HCT116 (cell line): ENCODE data around the gene CDK5R1. TPM values are rescaled to one million over a fixed set of nuclear protein-coding genes. Genes with fewer than 3 reads are reported as not detected.

ENCODE experiments used
- ATAC-seq: fragments of 200-7000 bp; cut with Tn5 transposase; 2 replicates; pipeline ENCODE4 v1.9.1; 2020; ENCODE audit warnings: mild to moderate bottlenecking, moderate library complexity
- BruUV-seq: library from RNA; stranded (reverse); fragments of 400-500 nt; replicated peaks from 2 replicates; lab custom pipeline; 2021; lab: Mats Ljungman, UMichigan
- CTCF ChIA-PET: fragments of 300-600 bp; sonication (Branson Sonifier 250); formaldehyde crosslinking; loops from one replicate; lab custom pipeline; 2021; ENCODE audit warnings: antibody characterized with exemption; lab: Charles Lee
- POLR2A ChIA-PET: fragments of 300-600, 350-600 bp; sonication (Branson Sonifier 250); formaldehyde crosslinking; loops from one replicate; lab custom pipeline; 2021; ENCODE audit warnings: antibody characterized with exemption; lab: Charles Lee
- RAD21 ChIA-PET, 2 experiments: fragments of 300-600 bp; sonication (Branson Sonifier 250); formaldehyde crosslinking; loops; one replicate each; lab custom pipeline; 2023; ENCODE audit warnings: low total read pairs in 2 of 2; ENCODE audit not compliant: uncharacterized antibody in 2 of 2, unreplicated experiment in 2 of 2, low non-redundant PET in 1 of 2; lab: Charles Lee
- DNase-seq: peaks from one replicate; pipeline ENCODE4 v3.0.0-alpha.2; 2010; ENCODE audit warnings: low read depth, low spot score
- H2AFZ ChIP-seq: fragments of 200-600 bp; shearing (Covaris generic), sonication (generic); 2 replicates; pipeline ENCODE4 v1.6.1; 2017; ENCODE audit warnings: low read depth, mixed run types, mixed read lengths, antibody characterized with exemption, low read length; ENCODE audit not compliant: poor library complexity, severe bottlenecking
- H3K27ac ChIP-seq: 2 replicates; pipeline ENCODE4 v1.5.1; 2012; ENCODE audit warnings: low read depth, low read length
- H3K27me3 ChIP-seq: fragments of 200-600 bp; sonication (generic); 2 replicates; pipeline ENCODE4 v1.6.1; 2016; ENCODE audit warnings: mixed run types, low read length, mixed read lengths; ENCODE audit not compliant: insufficient read depth
- H3K36me3 ChIP-seq, 2 experiments: fragments of 200-500 bp in 1 of 2; fragments of 200-600 bp in 1 of 2; sonication (Bioruptor generic) in 1 of 2; sonication (generic) in 1 of 2; 2 replicates each; pipeline versions ENCODE4 v1.5.1 to v1.6.1; 2014 to 2016; ENCODE audit warnings: low read length in 2 of 2, inconsistent platforms in 1 of 2, mixed read lengths in 1 of 2, mixed run types in 1 of 2; ENCODE audit not compliant: insufficient read depth in 2 of 2, control insufficient read depth in 1 of 2
- H3K4me1 ChIP-seq, 2 experiments: fragments of 200-600 bp in 1 of 2; sonication (generic) in 1 of 2; 2 replicates each; pipeline versions ENCODE4 v1.5.1 to v1.6.1; 2012 to 2017; ENCODE audit warnings: low read length in 2 of 2, inconsistent platforms in 1 of 2, mild to moderate bottlenecking in 1 of 2, mixed read lengths in 1 of 2, mixed run types in 1 of 2, moderate library complexity in 1 of 2; ENCODE audit not compliant: insufficient read depth in 2 of 2, control insufficient read depth in 1 of 2
- H3K4me2 ChIP-seq: fragments of 200-600 bp; sonication (generic); 2 replicates; pipeline ENCODE4 v1.6.1; 2017; ENCODE audit warnings: mixed run types, low read length, mixed read lengths
- H3K4me3 ChIP-seq, 2 experiments: fragments of 200-600 bp in 1 of 2; sonication (generic) in 1 of 2; replicated peaks in 1 of 2; 2 replicates each; pipeline ENCODE4 v1.5.1; 2011 to 2016; ENCODE audit warnings: low read length in 2 of 2, control low read depth in 1 of 2, low read depth in 1 of 2, mild to moderate bottlenecking in 1 of 2, mixed read lengths in 1 of 2, mixed run types in 1 of 2
- H3K79me2 ChIP-seq: fragments of 200-600 bp; sonication (generic); 2 replicates; pipeline ENCODE4 v1.6.1; 2017; ENCODE audit warnings: mild to moderate bottlenecking, mixed run types, low read length, moderate library complexity, mixed read lengths; ENCODE audit not compliant: insufficient read depth
- H3K9ac ChIP-seq: fragments of 200-600 bp; sonication (generic); 2 replicates; pipeline ENCODE4 v1.6.1; 2016; ENCODE audit warnings: low read length, mixed read lengths
- H3K9me2 ChIP-seq: fragments of 200-600 bp; sonication (generic), shearing (Covaris generic); 2 replicates; pipeline ENCODE4 v1.6.1; 2017; ENCODE audit warnings: mixed run types, mild to moderate bottlenecking, moderate library complexity; ENCODE audit not compliant: insufficient read depth
- H3K9me3 ChIP-seq, 2 experiments: fragments of 200-500 bp in 1 of 2; fragments of 200-600 bp in 1 of 2; sonication (Bioruptor generic) in 1 of 2; sonication (generic) in 1 of 2; 2 replicates each; pipeline ENCODE4 v1.6.1; 2014 to 2017; ENCODE audit warnings: low read length in 2 of 2, mixed read lengths in 2 of 2, inconsistent platforms in 1 of 2, low read depth in 1 of 2, mild to moderate bottlenecking in 1 of 2, mixed run types in 1 of 2, moderate library complexity in 1 of 2; ENCODE audit not compliant: control insufficient read depth in 1 of 2, insufficient read depth in 1 of 2
- H4K20me1 ChIP-seq: fragments of 200-600 bp; sonication (generic), shearing (Covaris generic); 2 replicates; pipeline ENCODE4 v1.6.1; 2017; ENCODE audit warnings: mixed run types, mild to moderate bottlenecking, moderate library complexity; ENCODE audit not compliant: insufficient read depth
- CBX3 ChIP-seq: IDR thresholded peaks from 2 replicates; pipeline ENCODE4 v1.6.1; 2012; ENCODE audit warnings: low read depth
- CEBPB ChIP-seq: IDR thresholded peaks from 2 replicates; pipeline ENCODE4 v1.6.1; 2012; ENCODE audit warnings: low read depth
- CTCF ChIP-seq, 3 experiments: fragments of 200-600 bp in 1 of 3; sonication (generic) in 1 of 3; IDR thresholded peaks in 2 of 3; conservative IDR thresholded peaks in 1 of 3; 2 replicates each; pipeline ENCODE4 v1.5.1; 2012 to 2017; ENCODE audit warnings: low read depth in 2 of 3, low read length in 2 of 3, antibody characterized with exemption in 1 of 3, borderline replicate concordance in 1 of 3, control low read depth in 1 of 3, mild to moderate bottlenecking in 1 of 3, mixed read lengths in 1 of 3, mixed run types in 1 of 3, moderate library complexity in 1 of 3; ENCODE audit not compliant: insufficient read depth in 1 of 3
- EZH2 ChIP-seq: fragments of 200-600 bp; sonication (generic); IDR thresholded peaks from 2 replicates; pipeline ENCODE4 v1.6.1; 2017; ENCODE audit warnings: antibody characterized with exemption, mixed run types
- FOSL1 ChIP-seq: IDR thresholded peaks from 2 replicates; pipeline ENCODE4 v1.6.1; 2012; ENCODE audit warnings: low read depth
- JUND ChIP-seq: IDR thresholded peaks from 2 replicates; pipeline ENCODE4 v1.6.1; 2012
- RAD21 ChIP-seq: IDR thresholded peaks from 2 replicates; pipeline ENCODE4 v1.6.1; 2012; ENCODE audit warnings: low read depth, mild to moderate bottlenecking
- SIN3A ChIP-seq: IDR thresholded peaks from 2 replicates; pipeline ENCODE4 v1.6.1; 2012; ENCODE audit warnings: low read depth
- SP1 ChIP-seq: IDR thresholded peaks from 2 replicates; pipeline ENCODE4 v1.6.1; 2012; ENCODE audit warnings: low read depth
- SRF ChIP-seq: IDR thresholded peaks from 2 replicates; pipeline ENCODE4 v1.6.1; 2012; ENCODE audit warnings: low read depth
- TCF7L2 ChIP-seq: IDR thresholded peaks from 2 replicates; pipeline ENCODE4 v1.7.0; 2011; ENCODE audit warnings: borderline replicate concordance, inconsistent platforms; ENCODE audit not compliant: insufficient read depth, insufficient read length; ENCODE audit errors: extremely low read depth
- ZFX ChIP-seq: fragments of 450-650 bp; IDR thresholded peaks from 2 replicates; pipeline ENCODE4 v1.6.1; 2017
- ZNF274 ChIP-seq: fragments of 200-500 bp; sonication (Bioruptor generic); IDR thresholded peaks from 2 replicates; pipeline ENCODE4 v1.6.1; 2014; ENCODE audit warnings: mild to moderate bottlenecking, low read depth, low read length, inconsistent platforms
- intact Hi-C: fragments of 100-400 bp; cut with micrococcal nuclease; formaldehyde crosslinking; loops from 2 replicates; pipeline ENCODE4 v1.10.0; 2022
- total RNA-seq: library from RNA; stranded (reverse); gene quantifications from one replicate; pipeline ENCODE4 v1.2.1, GENCODE V29; 2021; ENCODE audit not compliant: unreplicated experiment
- TF ChIP-seq, protein P1 (sequence below): IDR thresholded peaks from 2 replicates; pipeline ENCODE4 v1.6.1; 2012
- TF ChIP-seq, protein P2 (sequence below): IDR thresholded peaks from 2 replicates; pipeline ENCODE4 v1.6.1; 2012; ENCODE audit warnings: low read depth

The CDK5R1 gene
- total RNA-seq, 1 experiment from 2014 or later, result 5.4 TPM

DNA sequence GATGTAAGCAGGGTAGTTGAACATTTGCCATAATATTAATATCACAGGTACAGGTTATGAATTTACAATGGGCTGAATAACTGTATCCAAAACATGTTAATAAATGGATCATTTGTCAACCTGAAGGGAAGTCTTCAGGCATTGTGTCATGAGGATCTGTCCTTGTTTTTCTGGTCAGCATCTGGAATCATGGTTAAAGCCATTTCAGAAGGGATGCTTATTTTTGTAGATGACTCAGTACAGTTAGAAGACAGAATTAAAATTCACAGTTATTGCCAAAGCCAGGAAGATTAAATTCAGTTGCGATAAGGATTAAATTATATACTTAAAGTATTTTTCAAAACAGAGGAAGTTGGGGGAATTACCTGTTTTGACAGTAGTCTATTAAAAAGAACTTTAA, 34.5 kb upstream of the CDK5R1 start:
- BruUV-seq, result no TSS peak
- POLR2A ChIA-PET, result no interaction called here
- Histone ChIP-seq H3K4me1 (no peaks in the 10 kb centered on the region), H3K27ac (no peak overlapping the region), H2AFZ (no peak overlapping the region), H3K9me2 (no peaks in the 10 kb centered on the region), H3K4me3 (no peak overlapping the region), H3K79me2 (peaks cover 99% of the 10 kb centered on the region), H3K27me3 (no peaks in the 10 kb centered on the region), H3K36me3 (peaks cover 71 to 79% of the 10 kb centered on the region in 2 experiments), H3K4me2 (no peak overlapping the region), H3K9me3 (no peaks in the 10 kb centered on the region), H4K20me1 (peaks cover 31% of the 10 kb centered on the region; the same call in 1 of the 2 replicates), H3K9ac (no peak overlapping the region)
- no peak for DNase-seq
- CTCF ChIA-PET, result no interaction called here
- intact Hi-C loops, result loop anchor here (10.0 kb wide), 1 partner anchor 63 kb away; no protein-coding TSS in a partner anchor
- RAD21 ChIA-PET, result no interaction called here
- no peak for ATAC-seq
- no peak for TF ChIP-seq ZFX
- TF ChIP-seq, protein P1, sequence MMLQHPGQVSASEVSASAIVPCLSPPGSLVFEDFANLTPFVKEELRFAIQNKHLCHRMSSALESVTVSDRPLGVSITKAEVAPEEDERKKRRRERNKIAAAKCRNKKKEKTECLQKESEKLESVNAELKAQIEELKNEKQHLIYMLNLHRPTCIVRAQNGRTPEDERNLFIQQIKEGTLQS, result no peak
- no peak for TF ChIP-seq JUND
- TF ChIP-seq FOSL1, result no peak
- TF ChIP-seq ZNF274, result no peak
- TF ChIP-seq CBX3, result no peak
- no peak for TF ChIP-seq TCF7L2
- no peak for TF ChIP-seq SRF
- no peak for TF ChIP-seq SIN3A
- TF ChIP-seq CTCF (IDR thresholded peaks at IDR 0.05 in 2 of 3, conservative IDR thresholded peaks at IDR 0.05 in 1 of 3; ENCODE audit: borderline replicate concordance in 1 of 3, insufficient read depth in 1 of 3, low read depth in 2 of 3, low read length in 2 of 3), result no peak
- no peak for TF ChIP-seq RAD21
- TF ChIP-seq SP1, result no peak
- TF ChIP-seq, protein P2, sequence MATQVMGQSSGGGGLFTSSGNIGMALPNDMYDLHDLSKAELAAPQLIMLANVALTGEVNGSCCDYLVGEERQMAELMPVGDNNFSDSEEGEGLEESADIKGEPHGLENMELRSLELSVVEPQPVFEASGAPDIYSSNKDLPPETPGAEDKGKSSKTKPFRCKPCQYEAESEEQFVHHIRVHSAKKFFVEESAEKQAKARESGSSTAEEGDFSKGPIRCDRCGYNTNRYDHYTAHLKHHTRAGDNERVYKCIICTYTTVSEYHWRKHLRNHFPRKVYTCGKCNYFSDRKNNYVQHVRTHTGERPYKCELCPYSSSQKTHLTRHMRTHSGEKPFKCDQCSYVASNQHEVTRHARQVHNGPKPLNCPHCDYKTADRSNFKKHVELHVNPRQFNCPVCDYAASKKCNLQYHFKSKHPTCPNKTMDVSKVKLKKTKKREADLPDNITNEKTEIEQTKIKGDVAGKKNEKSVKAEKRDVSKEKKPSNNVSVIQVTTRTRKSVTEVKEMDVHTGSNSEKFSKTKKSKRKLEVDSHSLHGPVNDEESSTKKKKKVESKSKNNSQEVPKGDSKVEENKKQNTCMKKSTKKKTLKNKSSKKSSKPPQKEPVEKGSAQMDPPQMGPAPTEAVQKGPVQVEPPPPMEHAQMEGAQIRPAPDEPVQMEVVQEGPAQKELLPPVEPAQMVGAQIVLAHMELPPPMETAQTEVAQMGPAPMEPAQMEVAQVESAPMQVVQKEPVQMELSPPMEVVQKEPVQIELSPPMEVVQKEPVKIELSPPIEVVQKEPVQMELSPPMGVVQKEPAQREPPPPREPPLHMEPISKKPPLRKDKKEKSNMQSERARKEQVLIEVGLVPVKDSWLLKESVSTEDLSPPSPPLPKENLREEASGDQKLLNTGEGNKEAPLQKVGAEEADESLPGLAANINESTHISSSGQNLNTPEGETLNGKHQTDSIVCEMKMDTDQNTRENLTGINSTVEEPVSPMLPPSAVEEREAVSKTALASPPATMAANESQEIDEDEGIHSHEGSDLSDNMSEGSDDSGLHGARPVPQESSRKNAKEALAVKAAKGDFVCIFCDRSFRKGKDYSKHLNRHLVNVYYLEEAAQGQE, result no peak
- TF ChIP-seq EZH2, result no peak
- TF ChIP-seq CEBPB, result no peak
